ENCODE measurements around the gene NONO.
"Not testable (repeated sequence)": the region's sequence is repeated elsewhere in the genome, so short reads cannot be mapped to it uniquely, and the experiment has no call there.

NONO gene

GRCh38 chrX:71291381-71291780 is 7.9 kb downstream of the NONO start:
- no peak for DNase-seq

DNA sequence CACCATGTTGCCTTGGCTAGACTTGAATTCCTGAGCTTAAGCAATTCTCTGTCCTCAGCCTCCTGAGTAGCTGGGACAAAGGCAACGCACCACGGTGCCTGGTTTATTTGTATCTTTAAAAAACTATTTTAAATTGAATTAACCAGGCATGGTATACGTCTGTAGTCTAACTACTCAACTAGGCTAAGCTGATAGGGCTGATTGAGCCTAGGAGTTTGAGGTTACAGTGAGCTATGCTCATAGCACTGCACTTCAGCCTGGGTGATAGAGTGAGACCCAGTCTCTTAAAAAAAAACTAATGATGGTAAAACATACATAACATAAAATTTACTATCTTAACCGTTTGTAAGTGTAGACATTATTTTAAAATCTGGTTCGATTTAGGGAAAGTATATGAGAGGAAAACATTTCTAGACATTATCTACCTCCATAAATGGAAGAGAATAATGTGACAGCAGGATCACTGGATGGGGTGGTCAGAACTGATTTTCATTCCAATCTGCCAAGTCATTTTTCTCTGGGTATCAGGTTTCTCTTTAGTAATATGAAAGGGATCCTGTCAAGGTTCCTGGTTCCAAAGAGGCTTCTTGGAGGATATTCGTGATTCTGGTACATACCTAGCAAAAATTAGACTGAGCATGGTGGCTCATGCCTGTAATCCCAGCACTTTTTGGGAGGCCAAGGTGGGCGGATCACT is 9.4 kb downstream of the NONO start:
- no peak for DNase-seq

DNA sequence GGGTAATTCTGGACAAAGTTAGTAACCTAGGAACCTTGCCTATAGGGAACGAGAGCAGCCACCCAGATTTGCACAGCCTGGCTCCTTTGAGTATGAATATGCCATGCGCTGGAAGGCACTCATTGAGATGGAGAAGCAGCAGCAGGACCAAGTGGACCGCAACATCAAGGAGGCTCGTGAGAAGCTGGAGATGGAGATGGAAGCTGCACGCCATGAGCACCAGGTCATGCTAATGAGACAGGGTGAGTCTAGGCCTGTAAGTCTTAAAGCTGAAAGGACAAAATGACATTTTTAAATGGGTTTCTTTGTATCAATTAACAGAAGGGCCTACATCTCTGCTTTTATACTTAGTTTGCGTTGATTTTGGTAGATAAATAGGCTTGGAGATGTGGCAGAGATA is 13.4 kb downstream of the NONO start:
- no peak for DNase-seq

DNA sequence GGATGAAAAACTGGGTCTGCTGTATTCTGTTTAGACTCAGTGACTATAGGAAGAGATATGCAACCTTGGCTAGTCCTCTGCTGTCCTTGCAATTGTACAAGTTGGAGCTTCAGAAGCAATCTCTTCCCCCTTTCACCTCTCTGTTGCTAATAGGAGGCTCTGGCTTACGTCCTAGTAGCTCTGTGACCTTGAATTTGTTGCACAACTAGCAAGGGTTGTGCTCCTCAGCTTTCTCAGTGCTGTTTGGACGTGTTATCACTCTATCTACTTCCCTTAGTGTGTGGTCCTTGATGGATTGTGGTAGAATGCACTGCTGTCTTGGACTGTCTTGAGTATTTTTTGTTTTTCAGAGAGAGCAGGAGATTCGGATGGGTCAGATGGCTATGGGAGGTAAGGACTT is 14.7 kb downstream of the NONO start:
- no peak for DNase-seq

DNA sequence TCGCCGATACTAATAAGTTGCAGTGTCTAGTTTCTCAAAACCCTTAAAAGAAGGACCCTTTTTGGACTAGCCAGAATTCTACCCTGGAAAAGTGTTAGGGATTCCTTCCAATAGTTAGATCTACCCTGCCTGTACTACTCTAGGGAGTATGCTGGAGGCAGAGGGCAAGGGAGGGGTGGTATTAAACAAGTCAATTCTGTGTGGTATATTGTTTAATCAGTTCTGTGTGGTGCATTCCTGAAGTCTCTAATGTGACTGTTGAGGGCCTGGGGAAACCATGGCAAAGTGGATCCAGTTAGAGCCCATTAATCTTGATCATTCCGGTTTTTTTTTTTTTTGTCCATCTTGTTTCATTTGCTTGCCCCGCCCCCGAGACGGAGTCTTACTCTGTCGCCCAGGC is 16.6 kb downstream of the NONO start:
- not testable (repeated sequence) for DNase-seq

- not testable (repeated sequence) for DNase-seq
These were observed 17.1 kb downstream of the NONO start for GRCh38 chrX:71300495-71300894.

DNA sequence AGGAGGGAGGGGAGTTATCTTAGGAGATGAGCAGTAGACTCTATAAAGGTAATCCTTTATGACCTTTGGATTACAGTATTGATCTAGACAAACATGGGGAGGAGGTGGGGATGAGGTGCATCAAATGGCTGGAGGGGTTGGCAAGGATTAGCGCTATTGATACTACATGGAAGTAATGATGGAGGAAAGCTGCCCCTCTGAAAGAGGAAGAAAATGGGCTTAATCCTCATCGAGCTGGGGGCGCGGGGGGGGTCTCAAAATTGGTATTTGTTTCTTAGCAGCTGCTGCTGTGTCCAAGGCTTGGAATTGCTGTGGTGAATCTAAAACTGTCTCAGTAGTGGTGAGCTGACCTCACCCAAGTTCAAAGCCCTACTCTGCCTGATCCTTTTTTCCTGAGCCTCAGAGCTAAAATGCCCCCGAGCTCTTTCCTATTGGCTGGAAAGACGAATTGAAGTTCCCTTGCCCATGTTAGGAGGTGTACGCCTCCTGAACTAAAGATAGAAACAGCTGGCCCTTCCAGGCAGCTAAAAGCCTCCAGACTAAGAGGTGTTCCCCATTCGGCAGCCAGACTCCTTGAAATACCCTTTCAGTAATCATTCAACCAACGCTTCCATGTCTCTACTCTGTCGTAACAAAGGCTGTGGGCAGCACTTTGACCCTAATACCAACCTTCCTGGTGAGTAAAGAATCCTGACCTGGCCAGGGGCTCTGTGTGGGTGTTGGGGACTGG is 17.9 kb downstream of the NONO start, which contains the start of gene ITGB1BP2:
Gene ITGB1BP2, plus strand, starts transcription at position 556 of the 730 bp plus-strand sequence. Its CDS starts 57 bp downstream, at position 613.
- DNase-seq = no peak

GRCh38 chrX:71302461-71303213 is 19.2 kb downstream of the NONO start:
- DNase-seq = no peak

- no peak for DNase-seq
These were observed 21.1 kb downstream of the NONO start for GRCh38 chrX:71304561-71304960.

DNA sequence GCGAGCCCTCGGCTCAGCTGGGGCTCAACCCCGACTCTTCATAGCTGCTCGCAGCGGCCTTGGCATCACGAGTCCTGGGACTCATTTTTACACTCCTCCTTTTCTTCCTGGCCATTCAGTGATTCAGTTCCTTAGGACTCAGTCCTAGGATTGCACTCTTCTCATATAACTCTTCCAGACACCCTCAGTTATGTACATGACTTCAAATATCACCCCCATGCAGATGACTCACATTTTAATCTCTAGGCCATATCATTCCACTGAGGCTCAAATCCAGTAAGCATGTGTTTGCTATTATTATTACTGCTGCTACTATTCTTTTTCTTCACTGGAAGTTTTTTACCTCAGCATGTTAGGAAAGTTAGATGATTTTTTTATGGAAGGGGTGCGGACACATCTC is 32.5 kb downstream of the NONO start:
- no peak for DNase-seq

GRCh38 chrX:71316959-71317358 is 33.5 kb downstream of the NONO start:
- not testable (repeated sequence) for DNase-seq

GRCh38 chrX:71320126-71320525 is 36.7 kb downstream of the NONO start:
- DNase-seq = no peak

- DNase-seq = no peak
These were observed 38.3 kb downstream of the NONO start for GRCh38 chrX:71321731-71322130.

- DNase-seq = not testable (repeated sequence)
These were observed 41.0 kb downstream of the NONO start for GRCh38 chrX:71324452-71324851.

DNA sequence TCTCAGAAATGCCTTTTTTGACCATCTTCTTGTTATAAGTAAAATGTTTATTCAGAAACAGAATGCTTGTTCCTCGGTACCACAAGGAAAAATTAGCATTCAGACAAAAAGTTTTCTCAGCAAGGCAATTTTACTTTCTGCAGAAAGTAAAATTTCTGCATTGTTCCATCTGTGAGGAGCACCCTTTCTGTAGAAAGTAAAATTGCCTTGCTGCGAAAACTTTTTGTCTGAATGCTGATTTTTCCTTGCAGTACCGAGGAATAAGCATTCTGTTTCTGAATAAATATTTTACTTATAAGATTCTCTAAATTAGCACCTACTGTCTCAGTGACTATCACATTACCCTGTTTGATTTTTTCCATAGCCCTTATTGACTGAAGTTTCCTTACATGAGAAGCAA is 43.0 kb downstream of the NONO start:
- DNase-seq = no peak

- not testable (repeated sequence) for DNase-seq
These were observed 65.8 kb downstream of the NONO start for GRCh38 chrX:71349151-71349665.

DNA sequence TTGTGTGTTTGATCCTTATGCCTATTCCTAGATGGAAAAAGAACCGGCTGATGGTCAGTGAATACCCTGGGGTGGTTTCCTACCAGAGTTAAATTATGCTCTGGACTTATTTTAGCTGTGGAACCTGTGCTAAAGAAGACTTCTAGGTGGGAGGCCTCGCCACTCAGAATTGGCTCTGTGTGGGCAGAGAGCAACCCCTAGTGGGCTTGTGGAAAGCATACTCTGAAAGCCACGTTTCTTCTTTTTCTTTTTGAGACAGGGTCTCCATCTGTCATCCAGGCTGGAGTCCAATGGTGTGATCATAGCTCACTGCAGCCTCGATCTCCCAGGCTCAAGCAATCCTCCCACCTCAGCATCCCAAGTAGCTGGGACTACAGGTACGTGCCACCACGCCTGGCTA is 66.4 kb downstream of the NONO start:
- DNase-seq = not testable (repeated sequence)
